KBM-7 (cell line): ENCODE data around the gene MAJIN.
A peak's percentile ranks its signal among the peaks of the same experiment; 100 is the strongest.

Experiments used
- DNase-seq: peaks from one replicate; pipeline ENCODE4 v3.0.0-alpha.2; 2015
- in situ Hi-C: fragments of 300-500 bp; cut with MboI; formaldehyde crosslinking; loops from 2 replicates; pipeline ENCODE4 v1.14.3; 2020; ENCODE audit warnings: low sequenced_read_pairs, low pct_unique_long_range_greater_than_20kb, mixed read lengths

Gene MAJIN

DNA sequence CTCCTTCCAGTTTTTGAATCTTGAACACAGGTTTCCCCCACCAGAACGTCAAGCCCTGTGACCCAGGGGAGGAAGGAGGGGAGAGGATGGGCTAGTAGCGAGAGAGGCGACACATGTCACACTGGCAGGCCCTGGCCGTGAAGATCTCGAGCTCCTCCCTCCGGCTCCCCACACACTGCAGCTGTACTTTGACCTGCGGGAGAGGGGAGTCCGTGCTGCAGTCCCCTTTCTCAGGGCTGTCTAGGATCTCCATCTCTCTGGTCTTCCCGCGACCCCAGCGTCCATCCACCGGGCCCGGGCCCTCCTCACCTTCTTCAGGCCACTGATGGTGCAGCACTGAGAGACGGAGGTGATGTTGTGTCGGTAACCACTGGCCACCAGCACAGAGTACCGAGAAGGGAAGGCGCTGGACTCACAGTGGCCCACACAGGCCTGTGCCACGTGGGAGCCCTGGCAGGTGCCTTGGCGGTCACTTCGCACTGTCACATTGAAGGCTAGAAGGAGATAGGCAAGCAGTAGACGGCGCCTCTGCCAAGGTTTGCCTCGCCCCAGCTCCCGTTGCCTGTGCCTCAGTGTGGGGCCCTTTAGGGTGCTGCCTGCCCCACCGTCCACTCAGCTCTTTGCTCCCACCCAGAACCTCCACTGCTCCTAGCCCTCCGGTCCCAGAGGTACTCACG is 37.1 kb downstream of the MAJIN start:
- in situ Hi-C loops: no loop called here
- no peak for DNase-seq

DNA sequence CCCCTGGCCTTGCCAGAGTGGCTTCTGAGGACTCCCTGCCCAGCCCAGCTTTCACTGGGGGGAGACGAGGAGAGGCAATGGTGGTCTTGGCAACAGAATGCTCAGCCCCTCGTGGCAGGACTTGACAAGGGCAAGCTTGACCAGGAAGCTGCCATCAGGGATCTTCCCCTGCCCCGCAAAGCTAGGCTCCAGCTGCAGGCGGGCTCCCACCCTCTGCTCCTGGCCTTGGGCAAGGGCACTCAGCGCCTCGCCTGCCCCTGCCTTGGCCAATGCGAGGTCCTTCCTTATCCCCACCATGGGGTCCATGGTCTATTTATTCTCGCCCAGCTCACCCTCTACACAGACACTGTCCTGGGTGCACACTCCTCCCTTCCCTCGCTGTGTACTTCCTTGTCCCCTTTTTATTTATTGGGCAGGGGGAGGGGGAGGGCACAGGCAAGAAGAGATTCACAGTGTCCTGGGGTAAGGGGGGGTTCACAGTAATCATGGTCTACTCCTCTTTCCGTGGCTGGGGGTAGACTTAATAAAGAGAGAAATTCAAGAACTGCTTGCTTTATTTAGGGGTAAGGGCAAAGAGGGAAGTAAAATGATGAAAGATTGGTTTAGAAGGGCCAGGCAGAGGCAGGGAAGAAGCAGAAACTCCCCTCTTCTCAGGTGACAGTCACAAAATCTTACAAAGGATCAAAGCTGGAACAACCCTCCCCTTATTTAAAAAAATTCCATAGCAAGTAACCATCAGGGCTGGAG is 37.8 kb downstream of the MAJIN start:
- in situ Hi-C loops: no loop called here
- DNase-seq: no peak

DNA sequence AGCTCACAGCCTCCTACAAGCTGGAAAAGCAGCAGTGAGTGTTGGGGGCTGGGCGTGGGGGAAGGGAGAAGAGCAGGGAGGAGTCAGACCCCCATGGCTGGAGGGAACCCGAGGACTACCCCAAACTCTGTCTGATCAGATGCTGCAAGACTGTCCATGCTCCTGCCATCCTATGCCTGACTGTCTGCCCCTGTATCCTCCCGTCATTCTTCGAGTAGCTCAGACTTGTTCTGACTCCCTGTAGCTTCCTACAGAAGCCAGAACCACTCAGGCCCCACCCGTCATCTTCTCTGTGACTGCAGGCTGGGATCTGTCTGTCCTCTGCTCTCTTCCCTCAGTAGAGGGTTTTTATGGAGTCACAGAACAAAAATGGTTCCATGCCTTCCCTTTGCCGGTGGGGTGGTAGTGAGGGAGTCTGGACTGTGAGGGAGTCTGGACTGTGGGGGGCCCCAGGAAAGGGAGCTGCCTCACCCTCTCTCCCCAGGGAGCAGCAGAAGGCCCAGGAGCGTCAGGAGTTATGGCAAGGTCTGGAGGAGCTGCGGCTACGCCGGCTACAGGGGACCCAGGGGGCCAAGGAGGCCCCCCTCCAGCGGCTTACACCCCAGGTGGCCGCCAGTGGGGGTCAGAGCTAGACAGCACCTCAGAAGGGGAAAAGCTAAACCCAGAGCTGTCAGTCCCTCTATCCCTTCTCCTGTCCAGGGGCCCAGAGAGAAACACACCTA is 38.5 kb downstream of the MAJIN start:
- in situ Hi-C loops: no loop called here
- no peak for DNase-seq

DNA sequence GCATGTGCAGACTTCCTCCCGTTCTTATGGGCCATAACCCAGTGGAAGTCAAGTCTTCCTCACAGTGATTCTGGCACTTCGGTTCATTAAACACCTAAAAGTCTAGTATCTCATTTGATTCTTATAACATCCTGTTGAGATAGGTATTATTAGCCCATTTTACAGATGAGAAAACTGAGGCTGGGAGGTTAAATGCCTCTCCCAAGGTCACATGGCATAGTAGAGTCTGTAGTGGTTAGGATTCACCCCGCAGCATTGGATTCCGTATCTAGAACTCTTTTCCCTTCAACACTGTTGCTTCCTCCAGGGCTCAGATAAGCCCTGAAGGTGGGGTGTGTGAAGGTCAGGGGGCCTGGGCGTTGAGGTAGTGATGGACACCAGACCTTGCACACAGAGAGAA is 39.6 kb downstream of the MAJIN start:
- no peak for DNase-seq
- in situ Hi-C loops: no loop called here

DNA sequence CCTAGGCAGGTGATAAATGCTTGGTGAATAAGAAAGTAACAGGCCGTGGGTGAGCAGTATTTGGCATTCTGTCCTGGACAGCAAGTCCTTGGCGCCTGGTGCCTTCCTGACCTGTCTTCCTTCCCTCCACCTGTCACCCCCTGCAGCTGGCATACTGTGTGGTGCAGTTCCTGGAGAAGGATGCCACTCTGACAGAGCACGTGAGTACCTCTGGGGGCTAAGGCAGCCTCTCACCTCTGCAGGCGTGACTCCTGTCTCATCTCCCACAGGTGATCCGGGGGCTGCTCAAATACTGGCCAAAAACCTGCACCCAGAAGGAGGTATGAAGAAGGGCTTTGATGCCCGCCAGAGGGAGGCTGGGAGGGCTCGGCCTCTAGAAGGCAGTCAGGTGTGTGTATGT is 40.6 kb downstream of the MAJIN start:
- no peak for DNase-seq
- in situ Hi-C loops: no loop called here

DNA sequence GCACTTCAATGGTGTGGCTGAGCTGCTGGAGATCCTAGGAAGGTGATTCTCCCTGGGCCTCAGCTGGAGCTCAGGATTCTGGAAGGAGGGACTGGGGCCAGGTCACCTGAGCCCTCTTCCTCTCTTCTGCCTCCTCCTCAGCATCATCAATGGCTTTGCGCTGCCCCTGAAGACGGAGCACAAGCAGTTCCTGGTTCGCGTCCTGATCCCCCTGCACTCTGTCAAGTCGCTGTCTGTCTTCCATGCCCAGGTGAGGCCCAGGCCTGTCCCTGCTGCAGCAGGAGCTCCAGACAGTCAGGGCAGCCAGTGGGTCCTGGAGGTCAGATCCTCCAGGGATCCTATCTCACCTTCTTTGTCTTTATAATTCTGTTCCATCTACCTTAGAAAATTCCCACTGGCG is 41.6 kb downstream of the MAJIN start:
- in situ Hi-C loops: no loop called here
- no peak for DNase-seq

DNA sequence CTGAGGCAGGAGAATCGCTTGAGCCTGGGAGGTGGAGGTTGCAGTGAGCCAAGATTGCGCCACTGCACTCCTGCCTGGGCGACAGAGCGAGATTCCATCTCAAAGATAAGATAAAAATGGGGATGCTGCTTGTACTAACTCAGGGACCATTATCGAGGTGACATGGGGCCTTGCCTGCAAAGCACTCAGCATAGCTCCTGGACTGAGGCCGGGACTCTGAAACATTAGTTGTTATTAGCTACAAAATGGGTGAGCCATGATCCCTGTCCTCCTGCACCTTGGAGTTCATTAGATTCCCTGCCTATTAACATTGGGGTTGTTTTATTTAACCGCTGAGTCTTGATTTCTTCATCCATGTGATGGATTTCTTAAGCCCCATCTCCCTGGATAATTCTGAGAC is 42.3 kb downstream of the MAJIN start:
- DNase-seq: no peak

DNA sequence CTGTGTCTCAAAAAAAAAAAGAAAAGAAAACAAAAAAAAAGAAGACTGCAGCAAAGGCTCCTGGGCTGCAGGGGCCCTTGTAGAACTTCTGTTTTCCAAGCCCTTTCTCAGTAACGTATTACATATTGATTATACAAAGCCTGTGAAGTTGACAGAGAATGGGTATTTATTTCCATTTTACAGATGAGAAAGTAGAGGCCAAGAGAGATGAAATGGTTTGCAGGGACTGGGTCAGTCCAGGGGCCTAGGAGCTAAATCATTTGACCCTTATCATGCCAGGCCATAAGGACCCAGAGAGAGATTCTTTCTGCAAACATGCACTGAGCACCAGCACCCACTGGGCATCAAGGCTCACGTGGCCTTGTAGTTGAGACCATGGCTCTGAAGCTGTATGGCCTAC is 43.0 kb downstream of the MAJIN start:
- in situ Hi-C loops: no loop called here
- no peak for DNase-seq

More for the DNA sequence above, 42.3 kb downstream of the MAJIN start:
- in situ Hi-C loops: no loop called here

DNA sequence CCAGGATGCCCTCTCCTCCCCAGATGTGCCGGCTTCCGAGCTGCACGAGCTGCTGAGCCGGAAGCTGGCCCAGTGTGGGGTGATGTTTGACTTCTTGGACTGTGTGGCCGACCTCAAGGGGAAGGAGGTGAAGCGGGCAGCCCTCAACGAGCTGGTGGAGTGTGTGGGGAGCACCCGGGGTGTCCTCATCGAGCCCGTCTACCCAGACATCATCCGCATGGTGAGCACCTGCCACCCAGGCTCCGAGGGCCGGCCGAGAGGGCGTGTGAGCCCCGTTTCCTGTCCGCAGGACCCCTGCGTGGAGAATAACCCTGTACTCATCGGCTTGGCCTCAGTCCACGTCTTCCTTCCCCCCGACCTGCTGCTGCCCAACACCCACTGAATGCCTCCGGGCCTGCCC is 45.2 kb downstream of the MAJIN start:
- in situ Hi-C loops: no loop called here

DNA sequence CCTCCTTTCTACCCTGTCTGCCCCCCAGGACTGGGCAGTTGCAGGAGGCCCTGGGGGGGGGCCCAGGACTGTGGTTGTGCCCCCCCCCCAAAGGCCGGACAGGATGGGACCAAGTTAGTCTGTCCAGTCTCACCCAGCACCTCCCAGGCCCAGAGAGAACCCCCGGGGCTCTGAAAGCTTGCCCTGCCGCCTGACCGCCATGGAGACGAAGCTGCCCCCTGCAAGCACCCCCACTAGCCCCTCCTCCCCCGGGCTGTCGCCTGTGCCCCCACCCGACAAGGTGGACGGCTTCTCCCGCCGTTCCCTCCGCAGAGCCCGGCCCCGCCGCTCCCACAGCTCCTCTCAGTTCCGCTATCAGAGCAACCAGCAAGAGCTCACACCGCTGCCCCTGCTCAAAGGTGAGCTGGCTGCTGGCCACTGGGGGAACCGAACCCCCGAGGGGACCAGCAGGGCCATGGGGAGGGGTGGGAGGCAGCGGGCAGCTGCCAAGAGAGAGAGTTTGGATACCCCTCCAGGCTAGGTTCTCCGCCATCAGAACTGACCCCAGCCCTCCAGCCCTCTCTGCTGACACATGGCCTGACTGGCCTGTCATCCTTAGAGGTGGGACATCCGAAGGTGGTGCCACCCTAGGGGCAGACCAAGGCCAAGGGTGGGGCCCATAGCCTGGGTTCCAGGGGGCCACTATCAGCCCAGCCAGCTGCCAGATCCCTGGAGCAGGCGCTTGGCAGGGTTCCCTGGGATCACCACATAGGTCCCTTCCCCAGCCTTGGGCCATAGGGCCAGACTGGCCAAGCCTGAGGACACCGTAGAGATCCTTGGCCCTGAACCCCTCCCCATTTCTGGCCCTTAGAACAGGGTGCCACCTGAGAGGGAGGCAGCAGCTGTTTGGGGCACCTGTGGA is 46.1 kb downstream of the MAJIN start:
- in situ Hi-C loops: no loop called here
- no peak for DNase-seq

More for the DNA sequence above, 45.2 kb downstream of the MAJIN start:
- no peak for DNase-seq

DNA sequence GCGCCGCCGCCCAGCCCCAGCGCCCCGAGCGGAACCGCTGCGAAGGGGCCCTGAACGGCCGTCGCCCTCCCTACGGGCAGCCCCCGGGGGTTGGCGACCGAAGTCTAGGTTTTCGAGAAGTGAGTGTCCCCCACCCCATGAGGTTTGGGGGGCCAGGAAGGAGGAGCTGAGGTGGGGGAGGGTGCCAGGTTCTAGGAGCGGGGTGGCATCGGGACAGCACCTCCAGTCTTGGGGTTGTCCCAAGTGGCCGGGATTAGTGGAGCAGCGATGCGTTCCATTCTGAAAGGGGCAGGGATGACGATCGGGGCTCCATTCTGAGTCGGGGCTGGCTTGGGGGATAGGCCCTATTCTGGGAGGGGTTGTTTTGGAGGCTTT is 47.0 kb downstream of the MAJIN start:
- in situ Hi-C loops: no loop called here
- DNase-seq: no peak

DNA sequence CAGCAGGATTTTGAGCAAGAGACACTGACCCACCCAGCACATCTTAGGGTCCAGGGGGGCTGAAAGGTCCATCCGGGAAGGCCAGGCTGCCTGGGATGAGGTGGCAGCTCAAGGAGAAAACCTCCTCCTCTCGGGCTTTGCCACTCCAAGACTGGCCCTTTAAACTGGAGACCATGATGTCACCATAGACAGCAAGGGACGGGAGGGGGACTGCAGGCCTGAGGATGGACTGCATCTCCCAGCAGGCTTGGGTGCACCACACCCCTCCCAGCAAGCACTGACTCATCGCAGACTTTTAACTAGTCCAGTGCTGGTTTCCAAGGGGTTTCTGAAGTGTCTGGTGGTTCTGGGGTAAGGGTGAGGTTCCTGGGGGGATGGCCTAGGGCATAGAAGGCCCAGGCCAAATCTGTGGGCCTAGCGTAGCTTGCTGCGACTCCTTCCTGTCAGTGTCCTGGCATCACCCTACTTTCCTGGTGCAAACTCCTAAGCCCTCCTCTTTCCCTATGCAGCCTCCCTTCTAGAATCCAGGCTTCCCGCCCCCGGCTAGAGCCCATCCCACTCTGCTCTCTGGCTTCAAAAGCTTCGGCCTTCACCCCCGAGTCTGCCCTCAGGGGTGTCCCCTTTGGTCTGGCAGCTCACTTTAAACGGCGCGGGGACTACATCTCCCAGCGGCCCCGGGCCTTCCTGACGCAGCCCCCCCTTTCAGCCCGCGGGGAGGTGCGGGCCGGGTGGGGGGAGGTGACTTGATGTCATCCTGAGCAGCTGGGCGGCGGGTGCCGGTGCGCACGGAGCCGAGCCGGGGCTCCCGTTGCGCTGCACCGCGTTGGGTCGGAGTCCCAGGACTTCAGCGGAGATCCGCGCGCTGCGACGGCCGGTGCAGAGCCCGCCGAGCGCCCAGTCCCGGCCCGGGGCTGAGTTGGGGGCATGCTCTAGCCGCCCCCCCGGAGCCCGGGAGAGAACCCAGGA is 47.7 kb downstream of the MAJIN start, which contains the start of gene PPP2R5B:
TSS of gene PPP2R5B (plus strand) at position 746 of the 966 bp plus-strand sequence. CDS start 1,046 bp downstream, outside the sequence.
- DNase-seq: peak; percentile 88
- in situ Hi-C loops: no loop called here

DNA sequence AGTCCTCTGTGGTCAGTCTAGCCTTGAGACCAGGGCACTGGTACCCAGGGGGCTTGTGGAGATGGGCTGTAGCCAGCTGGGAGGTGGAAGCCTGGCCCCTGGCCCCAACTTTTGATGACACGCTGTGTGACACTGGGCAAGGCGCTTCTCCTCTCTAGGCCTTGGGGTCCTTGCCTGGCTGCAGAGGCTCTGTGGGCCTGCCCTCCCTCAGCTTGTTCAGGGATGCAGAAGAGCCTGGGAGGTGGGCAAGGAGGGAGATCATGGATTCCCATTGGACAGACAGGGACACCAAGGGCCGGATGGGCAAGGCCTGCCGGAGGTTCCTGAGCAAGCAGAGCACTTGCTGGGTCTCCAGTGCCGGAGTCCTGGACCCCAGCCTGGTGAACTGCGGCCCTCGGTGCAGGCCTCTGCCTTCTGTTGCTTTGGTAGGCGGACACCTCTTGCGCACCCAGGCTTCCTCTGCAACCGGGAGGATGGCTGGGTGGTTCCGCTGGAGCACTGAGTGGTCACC is 48.7 kb downstream of the MAJIN start:
- no peak for DNase-seq
- in situ Hi-C loops: no loop called here

DNA sequence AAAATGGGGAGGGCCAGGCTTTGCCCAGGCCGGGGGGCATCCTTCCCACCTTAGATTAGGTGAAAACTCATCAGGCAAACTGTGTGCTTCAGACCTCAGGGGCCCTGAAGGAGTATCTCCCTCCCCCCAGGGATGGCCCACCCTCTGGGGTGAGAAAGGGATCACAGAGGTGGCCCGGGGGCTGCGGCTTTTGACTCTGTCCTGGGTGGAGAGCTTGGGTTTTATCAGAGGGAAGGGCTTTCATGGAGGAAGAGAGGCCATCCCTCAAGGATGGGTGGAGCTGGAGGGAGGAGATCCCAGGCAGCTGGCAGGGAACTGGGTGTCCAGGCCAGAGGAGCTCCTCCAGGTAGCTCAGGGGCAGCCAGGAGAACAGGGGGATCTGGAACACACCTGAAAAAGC is 50.5 kb downstream of the MAJIN start:
- DNase-seq: no peak
- in situ Hi-C loops: no loop called here

DNA sequence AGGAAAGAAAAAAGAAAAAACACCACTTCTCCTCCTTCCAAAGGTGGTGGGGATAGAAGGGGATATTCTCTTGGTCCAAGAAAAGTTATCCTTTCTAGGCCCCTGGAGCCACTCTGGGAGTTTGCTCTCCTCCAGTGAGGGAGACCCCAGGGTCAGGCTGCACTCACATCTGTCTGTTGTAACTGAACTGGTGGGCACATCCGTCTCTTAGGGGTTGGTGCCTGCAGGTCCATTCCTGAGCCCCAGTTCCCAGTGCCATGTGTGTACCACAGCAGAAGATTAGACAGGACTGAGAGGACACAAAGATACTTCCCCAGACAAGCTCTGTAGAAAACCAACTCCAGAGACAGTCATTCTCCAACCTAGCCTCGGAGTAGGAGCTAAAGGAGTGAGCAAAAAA is 51.8 kb downstream of the MAJIN start:
- DNase-seq: no peak
- in situ Hi-C loops: no loop called here

DNA sequence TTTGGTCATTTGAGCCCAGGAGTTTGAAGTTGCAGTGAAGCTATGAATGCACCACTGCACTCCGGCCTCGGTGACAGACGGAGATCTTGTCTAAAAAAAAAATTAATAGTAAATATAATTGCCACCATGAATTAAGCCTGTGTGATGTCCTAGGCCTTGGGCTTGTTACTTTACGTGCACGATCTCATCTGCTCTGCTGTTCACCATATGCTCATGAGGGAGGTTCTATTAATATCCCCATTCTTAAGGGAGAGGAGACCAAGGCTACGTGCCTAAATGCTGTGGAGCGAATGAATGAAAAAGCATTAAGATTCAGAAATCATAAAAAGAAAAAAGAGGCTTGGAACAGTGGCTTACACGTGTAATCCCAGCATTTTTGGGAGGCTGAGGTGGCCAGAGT is 52.3 kb downstream of the MAJIN start:
- in situ Hi-C loops: no loop called here

DNA sequence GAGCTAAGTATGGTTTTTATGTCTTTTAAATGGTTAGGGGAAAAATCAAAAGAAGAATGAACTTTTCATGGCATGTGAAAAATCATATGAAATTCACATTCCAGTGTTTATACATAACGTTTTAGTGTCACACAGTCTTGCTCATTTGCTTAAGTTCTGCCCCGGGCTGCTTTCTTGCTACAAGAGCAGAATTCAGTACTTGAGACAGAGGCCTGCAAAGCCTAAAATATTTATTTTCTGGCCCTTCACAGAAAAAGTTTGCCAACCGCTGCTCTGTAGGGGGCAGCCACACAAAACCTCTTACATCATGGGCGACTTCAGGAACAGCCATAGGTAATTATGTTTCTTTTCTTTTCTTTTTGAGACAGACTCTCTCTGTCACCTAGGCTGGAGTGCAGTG is 53.9 kb downstream of the MAJIN start:
- peak; percentile 60 for DNase-seq
- in situ Hi-C loops: no loop called here

More for the DNA sequence above, 52.3 kb downstream of the MAJIN start:
- DNase-seq: no peak

DNA sequence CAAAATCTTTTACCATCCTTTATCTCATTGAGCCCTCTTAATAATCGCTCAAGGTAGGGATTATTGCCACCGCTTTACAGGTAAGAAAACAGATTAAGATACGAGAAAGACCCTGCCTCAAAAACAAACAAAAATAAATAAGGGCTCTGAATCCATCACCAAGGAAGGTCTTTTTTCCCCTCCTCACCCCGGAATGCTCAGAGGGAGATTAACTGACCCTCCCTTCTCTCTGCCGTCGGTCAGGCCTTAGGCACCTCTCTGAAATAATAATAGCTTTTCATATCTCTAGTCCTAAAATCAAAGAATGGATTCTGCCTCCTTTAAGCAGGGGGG is 54.3 kb downstream of the MAJIN start:
- in situ Hi-C loops: no loop called here
- no peak for DNase-seq
